Measurements from ENCODE around the gene RNASE8.

DNA sequence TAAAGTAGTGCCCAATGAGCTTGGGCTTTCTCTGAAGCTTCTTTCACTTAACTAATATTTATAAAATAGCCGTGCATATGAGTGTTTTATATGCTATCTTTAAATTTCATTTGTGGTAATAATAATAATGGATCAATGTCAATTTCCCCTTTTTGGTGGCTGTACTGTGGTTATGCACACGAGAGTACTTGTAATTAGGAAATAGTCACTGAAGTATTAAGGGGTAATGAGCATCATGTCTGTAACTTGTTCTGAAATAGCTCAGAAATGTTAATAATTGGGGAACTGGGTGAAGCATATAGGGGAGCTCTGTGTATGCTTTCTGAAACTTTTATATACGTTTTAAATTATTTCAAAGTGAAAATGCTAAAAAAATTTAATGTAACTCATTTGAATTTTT, 7.0 kb upstream of the RNASE8 start:
- no peak for TF ChIP-seq CTCF (IDR thresholded peaks at IDR 0.05; ENCODE audit: control extremely low read depth in 1 of 3, insufficient read depth in 1 of 3, low read depth in 1 of 3, low read length in 3 of 3)
- no peak for TF ChIP-seq POLR2A (IDR thresholded peaks at IDR 0.05; ENCODE audit: control extremely low read depth in 1 of 2, low read depth in 2 of 2, low read length in 2 of 2)
